ENCODE results near the gene ZNRF1. TPM values are rescaled to one million over a fixed set of nuclear protein-coding genes. Genes with fewer than 3 reads are reported as not detected.

The ZNRF1 gene
- total RNA-seq, 3 donors from 2014 or later (not counting 1 experiment from before 2014, with no cell fraction given) = 2.4 to 5.1 (median 3.4) TPM

GRCh38 chr16:75044800-75045361 lies 46.1 kb downstream of the ZNRF1 start:
- H3K27me3 Mint-ChIP-seq (ENCODE audit: low read depth in 2 of 2) = no peaks in the 10 kb centered on the region
- H3K4me1 Mint-ChIP-seq = no peaks in the 10 kb centered on the region
- 87% methylated on average over 3 of the region's 3 CpGs for WGBS (ENCODE audit: insufficient coverage)
- H3K9me3 Mint-ChIP-seq = no peaks in the 10 kb centered on the region
- no peak overlapping the region for H3K27ac ChIP-seq (ENCODE audit: low read length)
- ATAC-seq (no peak), DNase-seq (no peak)
- no peak overlapping the region for H3K27ac Mint-ChIP-seq
- no peaks in the 10 kb centered on the region for H3K27me3 ChIP-seq (ENCODE audit: control insufficient read depth, insufficient read depth, low read length)
- no peaks in the 10 kb centered on the region for H3K36me3 ChIP-seq (ENCODE audit: control insufficient read depth, insufficient read depth, low read length)
- no peak overlapping the region for H3K4me3 ChIP-seq (ENCODE audit: low read length)
- H3K4me1 ChIP-seq (ENCODE audit: control insufficient read depth, insufficient read depth, low read length) = no peaks in the 10 kb centered on the region
- H3K4me3 Mint-ChIP-seq = no peak overlapping the region
- H3K36me3 Mint-ChIP-seq = no peaks in the 10 kb centered on the region
- no peaks in the 10 kb centered on the region for H3K9me3 ChIP-seq (ENCODE audit: control insufficient read depth, insufficient read depth, low read length)
- no peak for TF ChIP-seq CTCF (IDR thresholded peaks at IDR 0.05)
- intact Hi-C loops (cut with micrococcal nuclease) = no loop called here

GRCh38 chr16:75045424-75045823 lies 46.6 kb downstream of the ZNRF1 start:
- Mint-ChIP-seq H3K27me3 (ENCODE audit: low read depth in 2 of 2) (no peaks in the 10 kb centered on the region), H3K4me1 (no peaks in the 10 kb centered on the region), H3K4me3 (no peak overlapping the region), H3K36me3 (no peaks in the 10 kb centered on the region), H3K27ac (no peak overlapping the region), H3K9me3 (no peaks in the 10 kb centered on the region)
- TF ChIP-seq CTCF (IDR thresholded peaks at IDR 0.05) = no peak
- WGBS (ENCODE audit: insufficient coverage) = 79% methylated on average over 3 of the region's 3 CpGs
- Histone ChIP-seq H3K4me1 (ENCODE audit: control insufficient read depth, insufficient read depth, low read length) (no peaks in the 10 kb centered on the region), H3K36me3 (ENCODE audit: control insufficient read depth, insufficient read depth, low read length) (no peaks in the 10 kb centered on the region), H3K9me3 (ENCODE audit: control insufficient read depth, insufficient read depth, low read length) (no peaks in the 10 kb centered on the region), H3K27me3 (ENCODE audit: control insufficient read depth, insufficient read depth, low read length) (no peaks in the 10 kb centered on the region), H3K27ac (ENCODE audit: low read length) (no peak overlapping the region), H3K4me3 (ENCODE audit: low read length) (no peak overlapping the region)
- no peak for ATAC-seq
- no peak for DNase-seq
- intact Hi-C loops (cut with micrococcal nuclease) = no loop called here

- no peak for TF ChIP-seq CTCF (IDR thresholded peaks at IDR 0.05)
- H3K27ac Mint-ChIP-seq = no peak overlapping the region
These were observed 49.2 kb downstream of the ZNRF1 start for GRCh38 chr16:75048054-75048453.

GRCh38 chr16:75048530-75048929 lies 49.7 kb downstream of the ZNRF1 start:
- DNase-seq = no peak
- intact Hi-C loops (cut with micrococcal nuclease) = no loop called here
- no peaks in the 10 kb centered on the region for H3K27me3 Mint-ChIP-seq (ENCODE audit: low read depth in 2 of 2)

More at GRCh38 chr16:75048054-75048453, 49.2 kb downstream of the ZNRF1 start:
- intact Hi-C loops (cut with micrococcal nuclease) = no loop called here
- no peaks in the 10 kb centered on the region for H3K36me3 ChIP-seq (ENCODE audit: control insufficient read depth, insufficient read depth, low read length)
- no peaks in the 10 kb centered on the region for H3K27me3 ChIP-seq (ENCODE audit: control insufficient read depth, insufficient read depth, low read length)
- H3K4me3 ChIP-seq (ENCODE audit: low read length) = no peak overlapping the region
- no peaks in the 10 kb centered on the region for H3K9me3 ChIP-seq (ENCODE audit: control insufficient read depth, insufficient read depth, low read length)
- Mint-ChIP-seq H3K27me3 (ENCODE audit: low read depth in 2 of 2) (no peaks in the 10 kb centered on the region), H3K4me3 (no peak overlapping the region), H3K4me1 (no peaks in the 10 kb centered on the region), H3K9me3 (no peaks in the 10 kb centered on the region), H3K36me3 (no peaks in the 10 kb centered on the region)
- 100% methylated on average over 4 of the region's 4 CpGs for WGBS (ENCODE audit: insufficient coverage)
- H3K4me1 ChIP-seq (ENCODE audit: control insufficient read depth, insufficient read depth, low read length) = no peaks in the 10 kb centered on the region
- H3K27ac ChIP-seq (ENCODE audit: low read length) = no peak overlapping the region
- ATAC-seq (no peak), DNase-seq (no peak)

More at GRCh38 chr16:75048530-75048929, 49.7 kb downstream of the ZNRF1 start:
- WGBS (ENCODE audit: insufficient coverage) = 85% methylated on average over 7 of the region's 8 CpGs
- Mint-ChIP-seq H3K4me3 (no peak overlapping the region), H3K4me1 (no peaks in the 10 kb centered on the region), H3K9me3 (no peaks in the 10 kb centered on the region), H3K27ac (no peak overlapping the region), H3K36me3 (no peaks in the 10 kb centered on the region)
- Histone ChIP-seq H3K36me3 (ENCODE audit: control insufficient read depth, insufficient read depth, low read length) (no peaks in the 10 kb centered on the region), H3K27ac (ENCODE audit: low read length) (no peak overlapping the region), H3K9me3 (ENCODE audit: control insufficient read depth, insufficient read depth, low read length) (no peaks in the 10 kb centered on the region), H3K4me1 (ENCODE audit: control insufficient read depth, insufficient read depth, low read length) (no peaks in the 10 kb centered on the region), H3K27me3 (ENCODE audit: control insufficient read depth, insufficient read depth, low read length) (no peaks in the 10 kb centered on the region), H3K4me3 (ENCODE audit: low read length) (no peak overlapping the region)
- ATAC-seq = no peak
- TF ChIP-seq CTCF (IDR thresholded peaks at IDR 0.05) = no peak
